HG03520 (cell line): Measurements from ENCODE around the gene FBXO31.
"Not testable (repeated sequence)": the region's sequence is repeated elsewhere in the genome, so short reads cannot be mapped to it uniquely, and the experiment has no call there.

Experiments used
- ATAC-seq: cut with Tn5 transposase; IDR thresholded peaks from one replicate; pipeline ENCODE4 v1.9.1; 2021; ENCODE audit warnings: mild to moderate bottlenecking, moderate library complexity; ENCODE audit not compliant: unreplicated experiment

The FBXO31 gene

DNA sequence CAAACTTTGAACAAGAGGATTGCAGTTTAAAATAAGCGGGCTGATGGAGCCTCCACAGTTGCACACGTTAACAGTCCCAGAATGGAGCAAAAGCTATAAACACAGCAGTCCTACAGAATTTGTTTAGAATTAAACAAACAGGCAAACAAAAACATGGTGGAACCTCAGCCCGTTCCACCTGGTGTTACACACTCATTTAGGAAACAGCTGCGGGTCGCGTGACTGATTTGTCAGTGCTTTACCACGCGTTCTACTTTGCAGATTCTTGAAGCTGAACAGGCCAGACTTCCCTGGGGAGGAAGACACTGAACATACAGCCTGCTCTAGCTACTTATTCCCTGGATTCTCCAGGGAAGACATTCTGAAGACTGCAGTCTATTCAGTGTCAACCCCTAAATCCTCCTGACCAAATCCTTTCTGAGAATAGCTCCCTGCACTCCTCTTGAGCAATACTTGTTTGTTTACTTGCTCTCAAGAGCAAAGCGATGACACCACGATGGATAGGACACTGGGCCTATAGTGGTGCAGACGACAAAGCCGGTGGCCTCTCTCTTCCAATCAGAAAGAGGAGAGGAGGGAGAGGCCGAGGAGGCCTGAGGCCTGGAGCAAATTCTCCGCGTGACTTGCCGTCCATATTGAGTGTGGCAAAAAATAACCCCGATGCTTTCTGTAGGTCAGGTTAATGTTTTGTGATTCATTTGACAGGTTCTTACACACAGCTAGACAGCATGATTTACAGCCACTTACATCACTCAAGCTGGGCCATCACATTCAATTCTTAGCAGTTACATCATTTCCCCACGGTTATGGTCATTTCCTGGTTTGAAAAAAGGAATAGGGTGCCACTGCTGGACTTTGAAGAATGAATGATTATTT is 4.6 kb upstream of the FBXO31 start:
- peak; percentile 50 for ATAC-seq

DNA sequence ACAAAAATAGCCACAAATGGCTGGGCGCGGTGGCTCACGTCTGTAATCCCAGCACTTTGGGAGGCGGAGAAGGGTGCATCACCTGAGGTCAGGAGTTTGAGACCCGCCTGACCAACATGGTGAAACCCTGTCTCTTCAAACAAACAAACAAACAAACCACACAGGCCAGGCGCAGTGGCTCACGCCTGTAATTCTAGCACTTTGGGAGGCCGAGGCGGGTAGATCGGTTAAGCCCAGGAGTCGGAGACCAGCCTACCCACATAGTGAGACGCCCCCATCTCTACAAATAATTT is 1.2 kb upstream of the FBXO31 start:
- ATAC-seq: not testable (repeated sequence)

DNA sequence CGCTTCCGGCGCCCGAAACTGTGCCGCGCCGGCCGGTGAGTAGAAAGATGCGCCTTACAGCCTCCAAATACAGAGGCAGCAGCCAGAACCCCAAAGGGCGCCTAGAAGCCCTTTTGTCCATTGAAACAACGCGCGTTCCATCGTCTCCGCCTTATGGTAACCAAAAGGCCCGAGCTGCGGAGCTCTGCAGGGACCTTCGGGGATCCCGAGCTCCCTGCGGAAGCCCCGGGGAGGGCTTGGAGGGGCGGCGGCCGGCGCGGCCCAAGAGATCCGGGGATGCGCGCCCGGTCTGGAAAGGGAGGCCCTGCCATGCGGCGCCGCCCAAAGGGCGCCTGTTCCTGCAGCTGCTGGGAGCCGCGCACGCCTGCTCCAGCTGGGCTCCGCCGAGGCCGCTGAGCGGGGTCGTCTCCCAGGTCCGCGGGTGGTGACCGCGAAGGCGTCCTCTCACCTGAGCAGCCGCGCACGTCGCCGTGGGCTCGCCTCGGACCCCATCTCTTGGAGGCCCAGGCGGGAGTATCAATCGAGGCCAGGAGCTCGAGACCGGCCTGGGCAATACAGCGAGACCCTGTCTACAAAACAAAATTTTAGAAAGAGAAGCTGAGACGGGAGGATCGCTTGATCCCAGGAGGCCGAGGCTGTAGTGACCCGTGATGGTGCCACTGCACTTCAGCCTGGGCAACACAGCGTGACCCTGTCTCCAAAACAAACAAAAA is 742 bp upstream of the FBXO31 start:
- peak; percentile 3 for ATAC-seq

DNA sequence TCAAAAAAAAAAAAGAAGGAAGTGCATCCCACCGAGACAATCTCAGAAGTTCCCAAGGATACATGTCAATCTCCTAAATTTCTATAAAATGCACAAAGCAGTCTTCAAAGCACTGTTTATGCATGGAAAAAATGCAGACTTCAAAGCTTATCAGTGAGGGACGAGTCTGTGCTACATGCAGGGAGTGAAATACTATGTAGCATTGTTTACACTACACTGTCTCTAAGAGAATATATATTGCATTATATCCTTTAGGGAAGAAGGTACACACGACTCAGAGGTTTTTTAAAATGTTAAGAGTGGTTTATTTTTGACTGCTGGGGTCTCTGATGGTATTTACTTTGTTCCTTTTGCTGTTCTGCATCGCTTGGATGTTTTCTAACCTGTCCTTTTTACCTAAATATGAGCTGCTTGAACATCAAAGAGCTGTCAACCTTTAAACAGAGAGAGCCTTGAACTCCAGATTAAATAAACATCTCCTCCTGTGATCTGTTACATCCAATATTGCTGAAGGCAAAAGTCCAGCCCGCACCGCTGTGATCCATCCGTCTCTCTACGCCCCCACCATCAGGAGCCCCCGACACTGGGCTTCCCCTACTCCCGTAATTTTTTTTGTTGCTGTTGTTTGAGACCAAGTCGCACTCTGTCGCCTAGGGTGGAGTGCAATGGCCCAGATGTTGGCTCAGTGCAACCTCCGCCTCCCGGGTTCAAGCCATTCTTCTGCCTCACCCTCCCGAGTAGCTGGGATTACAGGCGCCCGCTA is 1.4 kb downstream of the FBXO31 start:
- ATAC-seq: no peak

DNA sequence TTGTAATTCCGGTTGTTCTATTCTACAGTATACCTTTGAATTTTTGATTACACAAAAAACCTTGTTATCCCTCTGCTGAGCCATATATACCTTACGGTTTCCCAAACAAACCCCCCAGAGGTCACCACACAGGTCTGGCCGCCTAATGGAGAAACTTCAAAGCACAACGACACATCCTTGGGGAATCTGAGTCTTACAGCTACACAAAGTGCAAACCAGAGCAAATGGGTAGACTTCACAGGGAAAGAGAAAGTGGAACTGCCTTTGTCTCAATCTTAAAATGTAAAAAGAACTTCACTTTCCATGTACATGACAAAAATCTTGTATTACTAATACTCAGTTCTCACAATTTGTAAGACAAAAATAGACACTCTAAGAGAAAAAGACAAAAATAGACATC is 2.7 kb downstream of the FBXO31 start:
- no peak for ATAC-seq

DNA sequence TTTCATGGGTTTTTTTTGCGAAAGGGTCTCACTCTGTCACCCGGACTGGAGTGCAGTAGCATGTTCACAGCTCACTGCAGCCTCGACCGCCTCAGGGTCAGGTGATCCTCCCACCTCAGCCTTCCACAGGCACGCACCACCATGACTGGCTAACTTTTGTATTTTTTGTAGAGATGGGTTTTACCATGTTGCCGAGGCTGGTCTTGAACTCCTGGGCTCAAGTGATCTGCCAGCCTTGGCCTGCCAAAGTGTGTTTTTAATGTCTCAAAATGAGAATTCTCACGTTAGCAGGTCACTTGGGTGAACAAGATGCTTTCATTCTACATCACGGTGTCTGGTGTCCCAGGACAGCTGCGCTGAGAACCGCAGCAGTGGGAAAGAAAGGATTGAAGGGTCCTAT is 3.2 kb downstream of the FBXO31 start:
- no peak for ATAC-seq

DNA sequence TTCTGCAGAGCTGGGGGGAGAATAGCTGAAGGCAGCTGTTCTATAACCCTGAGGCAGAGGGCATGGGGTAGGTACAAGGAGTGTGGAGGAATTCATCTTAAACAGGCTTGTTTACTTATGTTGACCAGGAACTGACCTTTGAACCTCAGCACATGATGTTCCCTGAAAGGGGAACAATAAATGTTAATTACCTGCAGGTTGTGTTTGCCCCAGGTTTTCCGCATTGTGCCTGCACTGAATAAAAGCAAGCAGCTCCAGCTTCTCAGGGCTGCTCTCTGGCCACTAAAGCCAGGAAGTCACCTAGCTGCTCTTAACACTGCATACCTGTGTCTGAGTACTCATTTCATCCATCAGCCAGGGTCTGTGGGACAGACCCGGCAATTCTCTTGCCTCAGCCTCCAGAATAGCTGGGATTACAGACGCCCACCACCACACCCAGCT is 4.2 kb downstream of the FBXO31 start:
- not testable (repeated sequence) for ATAC-seq

DNA sequence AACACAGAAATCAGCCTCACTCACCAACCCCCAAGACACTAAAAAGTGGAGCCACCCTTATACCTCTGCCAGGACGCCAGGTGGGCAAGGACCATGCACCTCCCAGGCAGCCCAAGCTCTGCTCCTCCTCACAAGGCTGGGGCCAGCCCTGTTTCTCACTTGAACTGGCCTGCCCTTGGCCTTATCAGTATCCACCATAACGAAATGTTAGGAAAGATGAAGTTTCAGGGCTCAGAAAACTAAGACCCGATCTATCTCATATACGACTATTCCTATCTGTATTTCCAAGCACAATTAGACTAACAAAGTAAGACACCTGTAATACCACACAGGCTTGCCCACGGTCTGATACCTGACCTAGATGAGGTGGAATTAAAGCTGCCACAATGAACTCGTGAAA is 6.9 kb downstream of the FBXO31 start:
- ATAC-seq: no peak

DNA sequence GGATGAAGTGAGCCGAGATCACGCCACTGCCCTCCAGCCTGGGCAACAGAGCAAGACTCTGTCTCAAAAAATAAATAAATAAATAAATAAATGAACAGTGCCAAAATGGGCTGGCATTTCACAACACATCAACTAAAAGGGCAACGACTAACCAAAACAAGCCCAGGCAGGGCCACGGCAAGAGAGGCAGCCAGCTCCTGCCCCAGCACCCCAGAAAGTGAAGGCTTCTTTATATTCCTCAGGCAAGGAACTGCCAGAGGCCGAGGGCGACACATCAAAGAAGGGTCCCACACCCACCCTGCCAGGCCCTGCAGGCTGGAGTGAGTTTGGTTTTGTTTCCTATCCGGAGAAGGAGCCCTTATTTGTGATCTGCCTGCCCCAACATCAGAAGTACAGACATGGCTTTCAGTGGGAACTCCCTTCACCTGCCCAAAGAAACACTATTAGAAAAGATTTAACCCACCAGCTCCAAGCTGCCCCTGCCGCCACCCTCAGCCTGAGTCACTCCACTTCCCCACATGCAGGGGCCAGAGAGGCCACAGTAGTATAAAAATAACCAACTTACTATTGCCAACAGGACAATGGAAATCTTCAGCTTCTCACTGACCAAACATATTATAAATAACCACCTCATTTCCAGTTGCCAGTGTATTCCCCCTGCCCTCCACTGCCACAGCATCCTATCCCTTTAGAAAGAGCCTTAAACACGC is 8.0 kb downstream of the FBXO31 start:
- no peak for ATAC-seq

DNA sequence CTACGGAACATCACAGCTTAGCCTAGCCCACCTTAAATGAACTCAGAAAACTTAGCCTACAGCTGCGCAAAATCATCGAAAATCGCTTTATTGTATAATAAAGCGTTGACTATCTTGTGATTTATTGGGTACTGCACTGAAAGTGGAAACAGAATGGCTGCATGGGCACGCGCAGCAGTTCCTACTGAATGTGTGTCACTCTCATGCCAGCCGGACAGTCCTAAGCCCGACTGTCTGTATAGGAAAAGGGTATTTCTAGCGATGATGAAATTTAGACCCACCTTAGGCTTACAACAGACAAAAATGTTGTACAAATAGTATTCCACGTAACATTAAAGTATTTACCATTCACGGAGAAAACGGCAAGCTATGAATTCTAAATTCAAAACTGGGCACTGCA is 9.3 kb downstream of the FBXO31 start:
- no peak for ATAC-seq

DNA sequence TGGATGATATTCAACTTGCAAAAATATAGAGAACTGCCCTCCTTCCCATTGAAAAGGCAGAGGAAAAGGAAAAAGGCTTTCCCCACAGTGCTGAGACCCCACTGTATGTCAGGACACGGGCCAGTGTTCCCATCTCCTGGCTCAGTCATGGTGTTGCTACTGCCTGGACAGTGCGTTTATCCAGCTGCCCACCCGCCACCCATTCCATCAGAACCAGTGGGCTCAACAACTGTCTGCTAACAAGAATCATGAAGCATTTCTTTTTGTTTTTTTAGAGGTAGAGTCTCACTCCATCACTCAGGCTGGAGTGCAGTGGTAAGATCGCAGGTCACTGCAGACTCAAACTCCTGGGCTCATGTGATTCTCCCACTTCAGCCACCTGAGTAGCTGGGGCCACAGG is 11.3 kb downstream of the FBXO31 start:
- ATAC-seq: no peak

DNA sequence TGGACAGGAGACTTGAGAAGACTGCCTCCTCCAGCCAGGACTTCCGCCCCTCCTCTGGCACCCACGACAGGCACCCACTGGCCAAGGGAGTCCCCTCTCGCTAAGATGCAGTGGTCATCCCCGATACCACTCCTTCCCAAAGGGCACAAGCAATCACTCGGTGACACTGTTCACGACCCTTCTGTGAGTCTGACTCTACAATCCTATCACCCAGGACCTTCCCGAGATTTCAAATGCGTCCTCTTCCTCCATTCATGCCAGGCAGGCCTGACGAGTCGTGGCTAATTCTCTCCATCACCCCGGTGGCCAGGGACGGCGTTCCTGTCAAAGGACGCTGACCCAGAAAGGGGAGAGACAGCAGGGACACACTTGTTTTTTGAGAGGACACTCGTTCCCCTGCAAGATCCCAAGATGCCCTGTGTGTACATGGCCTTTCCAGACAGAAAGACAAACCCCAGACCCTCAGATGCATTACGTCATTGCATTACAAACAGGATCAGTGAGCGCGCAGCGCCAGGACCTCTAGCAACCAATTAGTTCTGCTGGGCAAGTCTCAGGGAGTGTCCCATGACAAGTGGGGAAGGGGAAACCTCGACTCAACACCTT is 12.2 kb downstream of the FBXO31 start:
- no peak for ATAC-seq

DNA sequence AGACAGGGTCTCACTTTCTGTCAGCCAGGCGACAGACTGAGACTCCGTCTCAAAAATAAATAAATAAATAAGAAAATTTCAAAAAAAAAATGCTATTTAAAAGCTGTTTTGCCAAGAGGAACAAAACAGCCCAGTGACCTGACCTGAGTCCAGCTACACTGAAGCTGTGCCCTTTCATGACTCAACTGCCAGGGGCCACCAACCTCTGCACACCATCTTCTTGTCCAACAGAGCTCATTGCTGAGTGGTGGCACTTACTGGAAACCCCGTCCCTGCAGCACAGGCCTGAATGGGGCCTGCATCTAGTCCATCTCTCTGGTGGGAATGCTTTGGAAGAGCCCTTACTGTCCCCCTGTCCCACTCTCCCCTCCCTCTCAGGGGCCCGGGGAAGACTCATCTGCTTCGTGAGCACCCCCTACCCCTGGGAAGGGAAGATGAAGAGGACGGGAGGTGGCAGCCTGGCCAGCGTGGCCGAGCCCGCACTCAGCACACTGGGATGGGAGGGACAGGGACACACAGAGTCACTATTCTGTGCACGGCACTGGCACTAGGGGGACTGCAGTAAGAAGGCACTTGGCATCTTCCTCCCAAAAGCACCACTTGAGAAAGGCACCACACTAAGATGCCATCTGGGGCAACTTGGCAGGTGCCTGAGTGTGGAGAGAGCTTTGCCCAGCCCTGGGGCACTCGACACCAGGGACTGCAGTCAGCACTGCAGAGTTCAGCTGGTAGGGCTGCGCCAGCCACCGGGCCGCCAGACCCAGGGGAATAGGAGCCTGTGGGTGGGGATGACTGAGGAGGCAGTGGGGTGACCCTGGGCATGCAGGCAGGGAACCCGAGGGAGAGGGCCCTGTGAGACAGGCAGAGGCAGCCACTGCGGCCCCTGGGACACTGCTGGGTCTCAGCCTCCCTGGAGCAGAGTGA is 13.5 kb downstream of the FBXO31 start:
- ATAC-seq: no peak

DNA sequence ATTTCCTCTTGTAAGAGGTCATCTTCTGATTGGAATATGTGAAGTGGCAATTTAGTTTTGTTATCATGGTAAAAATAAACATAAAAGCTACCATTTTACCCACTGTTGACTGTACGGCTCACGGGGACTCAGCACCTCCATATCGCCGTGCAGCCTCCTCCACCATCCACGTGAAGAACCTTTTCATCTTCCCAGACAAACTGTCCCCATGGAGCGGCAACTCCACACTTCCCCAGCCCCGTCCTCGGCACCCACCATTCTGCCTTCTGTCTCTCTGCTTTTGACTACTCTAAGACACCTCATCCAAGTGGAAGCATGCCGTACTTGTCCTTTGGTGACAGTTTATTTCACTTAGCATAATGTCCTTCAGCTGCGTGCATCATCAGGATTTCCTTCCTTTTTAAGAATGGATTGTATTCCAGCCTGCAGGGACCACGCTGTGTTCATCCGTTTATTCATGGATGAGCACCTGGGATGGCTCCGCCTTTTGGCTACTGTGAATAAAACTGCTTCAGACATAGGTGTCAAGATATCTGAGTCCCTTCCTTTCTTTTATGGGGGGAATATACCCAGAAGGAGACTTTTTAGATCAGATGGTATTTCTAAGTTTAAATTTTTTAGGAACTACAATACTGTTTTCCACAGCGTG is 14.3 kb downstream of the FBXO31 start:
- ATAC-seq: no peak

DNA sequence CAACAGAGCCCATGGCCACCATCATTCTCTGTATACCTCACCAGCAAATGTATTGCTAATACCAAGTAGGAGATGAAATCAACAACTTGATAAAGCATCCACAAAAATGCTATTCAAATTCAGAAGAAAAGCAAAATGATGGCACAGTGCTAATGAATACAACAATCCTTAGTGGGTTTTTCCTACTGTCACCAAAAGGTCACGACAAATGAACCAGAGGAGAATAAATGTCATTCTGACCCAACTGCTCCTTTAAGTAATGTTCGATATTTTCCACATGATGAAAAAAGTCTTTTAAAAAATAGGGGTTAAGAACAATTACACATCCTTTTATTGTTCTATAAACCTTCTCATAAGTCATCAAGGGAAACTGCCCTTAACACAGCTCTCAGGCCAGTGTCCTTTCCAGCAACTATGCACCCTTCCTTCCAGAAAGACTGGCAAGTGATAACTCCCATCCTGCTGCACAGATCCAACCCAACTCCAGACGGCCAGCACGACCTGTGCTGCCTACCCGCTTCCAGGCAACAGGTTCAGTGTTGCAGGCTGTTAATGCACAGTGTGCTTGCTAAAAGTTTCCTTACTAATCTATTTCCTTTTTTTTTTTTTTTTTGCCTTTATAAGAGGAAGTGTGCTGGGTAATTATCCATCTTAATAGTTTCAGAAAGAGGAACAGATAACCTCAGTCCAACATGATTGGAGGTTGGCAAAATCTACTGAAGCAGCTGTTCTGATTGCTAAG is 15.4 kb downstream of the FBXO31 start:
- no peak for ATAC-seq

DNA sequence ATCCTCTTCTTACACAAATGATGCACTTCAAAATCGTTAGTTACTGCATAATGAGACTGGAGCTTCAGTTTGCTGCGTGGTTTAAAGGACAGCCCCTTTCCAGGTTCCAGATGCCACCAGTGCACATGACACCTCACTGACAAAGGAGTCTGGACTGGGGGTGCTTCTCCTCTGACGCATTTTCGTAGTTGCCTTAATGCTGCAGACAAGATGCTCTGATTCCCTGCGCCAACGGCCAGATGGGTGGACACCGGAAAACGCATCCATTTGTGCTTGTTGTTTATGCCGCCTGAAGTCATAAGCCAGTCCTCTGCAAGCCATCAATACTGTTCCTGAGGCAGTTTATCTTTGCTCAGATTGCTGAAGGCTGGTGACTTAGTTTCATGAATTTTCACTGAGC is 16.0 kb downstream of the FBXO31 start:
- ATAC-seq: no peak

DNA sequence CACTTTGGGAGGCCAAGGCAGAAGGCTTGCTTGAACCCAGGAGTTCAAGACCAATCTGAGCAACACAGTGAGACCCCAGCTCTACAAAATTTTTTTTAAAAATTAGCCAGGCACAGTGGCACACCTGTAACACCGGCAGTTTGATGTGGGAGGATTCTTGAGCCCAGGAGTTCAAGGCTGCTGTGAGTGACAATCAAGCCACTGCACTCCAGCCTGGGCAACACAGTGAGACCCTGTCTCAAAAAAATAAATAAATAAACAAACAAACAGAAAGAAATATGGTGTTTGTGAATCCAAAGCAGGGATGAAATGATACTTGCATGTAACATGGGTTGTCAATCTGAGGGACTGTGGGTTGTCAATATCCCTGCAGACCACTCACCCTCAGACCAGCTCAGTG is 16.6 kb downstream of the FBXO31 start:
- ATAC-seq: no peak

DNA sequence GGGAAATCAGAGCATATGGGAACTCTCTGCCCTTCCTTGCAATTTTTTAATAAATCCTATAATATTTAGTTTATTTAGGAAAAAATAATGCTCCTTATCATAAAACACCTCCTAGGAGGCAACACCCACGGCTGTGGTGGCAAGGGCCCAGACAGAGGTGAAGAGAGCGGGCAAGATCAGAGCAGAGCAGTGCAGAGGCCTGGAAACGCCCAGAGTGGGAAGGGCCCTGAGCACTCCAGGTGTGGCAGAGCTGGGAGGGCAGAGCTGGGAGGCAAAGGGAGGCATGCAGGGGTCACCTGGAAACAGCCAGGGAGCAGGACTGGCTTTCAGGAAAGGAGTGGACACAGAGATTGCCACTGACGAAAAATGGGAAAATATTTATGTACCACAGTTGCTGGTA is 17.3 kb downstream of the FBXO31 start:
- ATAC-seq: no peak
